GM21390 (cell line): ENCODE results near the gene HLA-B.
"Not testable (repeated sequence)": the region's sequence is repeated elsewhere in the genome, so short reads cannot be mapped to it uniquely, and the experiment has no call there.

Source experiments
- ATAC-seq: cut with Tn5 transposase; IDR thresholded peaks from one replicate; pipeline ENCODE4 v1.9.1; 2021; ENCODE audit not compliant: unreplicated experiment

Gene HLA-B

GRCh38 chr6:31356946-31357466 lies at the start of gene HLA-B:
HLA-B (minus strand) TSS chr6:31357179; CDS start chr6:31357158, 21 bp downstream.
- peak; percentile 69 for ATAC-seq

- ATAC-seq, result no peak
These were observed 49.0 kb upstream of the HLA-B start for GRCh38 chr6:31405996-31406395.

GRCh38 chr6:31404061-31404364 lies 47.0 kb upstream of the HLA-B start:
- not testable (repeated sequence) for ATAC-seq

GRCh38 chr6:31403283-31404060 lies 46.5 kb upstream of the HLA-B start, which contains the start of gene MICA:
MICA (plus strand) TSS chr6:31403595; CDS start chr6:31403633, 38 bp downstream.
- ATAC-seq, result peak; percentile 55

GRCh38 chr6:31402324-31403282 lies 45.6 kb upstream of the HLA-B start:
- peak; percentile 6 for ATAC-seq

- ATAC-seq, result no peak
These were observed 44.4 kb upstream of the HLA-B start for GRCh38 chr6:31401403-31401802.

- ATAC-seq, result peak; percentile 39
These were observed 43.7 kb upstream of the HLA-B start for GRCh38 chr6:31400467-31401289.

- ATAC-seq, result no peak
These were observed 42.8 kb upstream of the HLA-B start for GRCh38 chr6:31399589-31400466.

- ATAC-seq, result no peak
These were observed 41.0 kb upstream of the HLA-B start for GRCh38 chr6:31397901-31398525.

- not testable (repeated sequence) for ATAC-seq
These were observed 40.1 kb upstream of the HLA-B start for GRCh38 chr6:31397153-31397499.

GRCh38 chr6:31396422-31397152 lies 39.6 kb upstream of the HLA-B start:
- ATAC-seq, result no peak

- ATAC-seq, result no peak
These were observed 38.9 kb upstream of the HLA-B start for GRCh38 chr6:31395832-31396231.

GRCh38 chr6:31394381-31394780 lies 37.4 kb upstream of the HLA-B start:
- ATAC-seq, result no peak

- no peak for ATAC-seq
These were observed 37.0 kb upstream of the HLA-B start for GRCh38 chr6:31393932-31394331.

- not testable (repeated sequence) for ATAC-seq
These were observed 32.8 kb upstream of the HLA-B start for GRCh38 chr6:31389802-31390132.

GRCh38 chr6:31388916-31389801 lies 32.2 kb upstream of the HLA-B start:
- ATAC-seq, result not testable (repeated sequence)

- no peak for ATAC-seq
These were observed 30.0 kb upstream of the HLA-B start for GRCh38 chr6:31386977-31387376.

- ATAC-seq, result no peak
These were observed 29.1 kb upstream of the HLA-B start for GRCh38 chr6:31386099-31386498.
